Epithelial cell of esophagus (primary cell): ENCODE results near the gene HSPA12A.

Source experiments
- DNase-seq: peaks from one replicate; pipeline ENCODE4 v3.0.0; 2010; ENCODE audit warnings: low read depth
- H3K4me3 ChIP-seq: 2 replicates; pipeline ENCODE4 v1.5.1; 2011; ENCODE audit warnings: mild to moderate bottlenecking, low read length, control low read depth
- TF ChIP-seq, protein P1 (sequence below): IDR thresholded peaks from 2 replicates; pipeline ENCODE4 v1.5.1; 2011; ENCODE audit warnings: low read depth, mild to moderate bottlenecking, low read length, control low read depth, inconsistent platforms; ENCODE audit not compliant: insufficient read depth; ENCODE audit errors: missing control alignments

HSPA12A gene

DNA sequence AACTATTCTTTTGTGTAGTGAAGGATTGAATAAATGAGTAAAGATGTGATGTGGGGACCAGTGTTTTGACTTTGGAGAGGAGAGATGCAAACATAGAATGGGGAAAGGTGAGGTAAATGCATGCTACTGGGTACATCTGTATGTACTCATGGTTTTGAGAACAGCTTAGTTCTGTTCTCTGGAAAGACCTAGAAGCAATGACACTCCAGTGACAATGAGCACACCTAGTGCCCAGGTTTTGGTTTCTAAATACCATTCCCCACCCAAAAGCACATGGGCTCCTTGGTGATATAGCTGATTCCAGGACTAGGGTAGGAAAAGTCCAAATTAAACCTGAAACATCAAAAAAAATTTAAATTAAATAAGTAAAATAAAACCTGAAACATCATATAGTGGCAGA is 22.6 kb upstream of the HSPA12A start:
- TF ChIP-seq, protein P1, sequence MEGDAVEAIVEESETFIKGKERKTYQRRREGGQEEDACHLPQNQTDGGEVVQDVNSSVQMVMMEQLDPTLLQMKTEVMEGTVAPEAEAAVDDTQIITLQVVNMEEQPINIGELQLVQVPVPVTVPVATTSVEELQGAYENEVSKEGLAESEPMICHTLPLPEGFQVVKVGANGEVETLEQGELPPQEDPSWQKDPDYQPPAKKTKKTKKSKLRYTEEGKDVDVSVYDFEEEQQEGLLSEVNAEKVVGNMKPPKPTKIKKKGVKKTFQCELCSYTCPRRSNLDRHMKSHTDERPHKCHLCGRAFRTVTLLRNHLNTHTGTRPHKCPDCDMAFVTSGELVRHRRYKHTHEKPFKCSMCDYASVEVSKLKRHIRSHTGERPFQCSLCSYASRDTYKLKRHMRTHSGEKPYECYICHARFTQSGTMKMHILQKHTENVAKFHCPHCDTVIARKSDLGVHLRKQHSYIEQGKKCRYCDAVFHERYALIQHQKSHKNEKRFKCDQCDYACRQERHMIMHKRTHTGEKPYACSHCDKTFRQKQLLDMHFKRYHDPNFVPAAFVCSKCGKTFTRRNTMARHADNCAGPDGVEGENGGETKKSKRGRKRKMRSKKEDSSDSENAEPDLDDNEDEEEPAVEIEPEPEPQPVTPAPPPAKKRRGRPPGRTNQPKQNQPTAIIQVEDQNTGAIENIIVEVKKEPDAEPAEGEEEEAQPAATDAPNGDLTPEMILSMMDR, result no peak
- DNase-seq, result no peak
- no peak overlapping the region for H3K4me3 ChIP-seq

DNA sequence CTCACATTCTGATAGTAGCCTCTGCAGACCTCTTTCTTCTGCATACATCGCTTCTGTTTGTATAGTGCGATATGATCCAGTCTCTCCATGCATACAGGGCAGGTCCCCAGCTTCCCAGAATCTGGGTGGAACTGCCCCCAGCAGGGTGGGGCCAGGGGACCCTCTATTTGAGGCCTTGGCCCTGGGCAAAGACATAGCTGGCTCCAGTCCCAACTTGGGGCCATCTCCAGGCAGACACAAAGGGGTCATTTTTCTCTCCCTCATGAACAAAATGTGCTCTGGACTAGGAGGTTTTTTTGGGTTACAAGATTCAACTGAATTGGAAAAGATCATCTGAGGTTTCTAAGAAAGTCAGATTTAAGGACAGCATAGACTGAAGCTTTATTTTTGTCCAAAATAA is 21.1 kb upstream of the HSPA12A start:
- no peak for DNase-seq
- TF ChIP-seq, protein P1, result no peak
- no peak overlapping the region for H3K4me3 ChIP-seq

DNA sequence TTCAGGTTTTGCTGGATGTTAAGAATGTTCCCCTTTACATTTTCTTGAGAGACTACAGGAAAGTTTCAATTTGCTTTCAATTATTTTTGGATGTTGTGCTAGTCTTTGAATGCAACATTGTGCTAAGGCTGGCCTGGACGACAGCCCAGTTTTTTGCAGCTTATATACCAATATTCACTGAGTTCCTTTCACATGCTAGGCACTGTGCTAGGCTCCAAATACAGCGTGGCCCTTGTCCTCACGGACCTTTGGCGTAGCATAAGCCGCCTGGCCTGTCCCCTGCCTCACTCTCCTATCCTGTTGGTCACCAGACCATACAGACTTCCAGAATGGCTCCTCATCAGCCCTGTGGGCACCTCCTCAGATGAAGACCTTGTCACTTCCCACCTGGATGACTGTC is 19.5 kb upstream of the HSPA12A start:
- no peak for DNase-seq
- H3K4me3 ChIP-seq, result no peak overlapping the region
- TF ChIP-seq, protein P1, result no peak

DNA sequence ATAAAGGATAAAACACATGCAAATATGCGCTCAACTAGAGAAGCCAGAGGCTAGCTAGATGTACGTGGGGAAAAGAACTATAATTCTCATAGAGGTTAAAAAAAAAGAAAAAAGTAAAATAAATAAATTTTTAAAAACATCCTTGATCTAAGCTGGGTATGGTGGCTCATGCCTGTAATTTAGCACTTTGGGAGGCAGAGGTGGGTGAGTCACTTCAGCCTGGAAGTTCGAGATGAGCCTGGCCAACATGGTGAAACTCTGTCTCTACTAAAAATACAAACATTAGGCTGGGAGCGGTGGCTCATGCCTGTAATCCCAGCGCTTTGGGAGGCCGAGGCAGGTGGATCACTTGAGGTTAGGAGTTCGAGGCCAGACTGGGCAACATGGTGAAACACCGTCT is 18.6 kb upstream of the HSPA12A start:
- no peak for DNase-seq
- H3K4me3 ChIP-seq, result no peak overlapping the region
- TF ChIP-seq, protein P1, result no peak

DNA sequence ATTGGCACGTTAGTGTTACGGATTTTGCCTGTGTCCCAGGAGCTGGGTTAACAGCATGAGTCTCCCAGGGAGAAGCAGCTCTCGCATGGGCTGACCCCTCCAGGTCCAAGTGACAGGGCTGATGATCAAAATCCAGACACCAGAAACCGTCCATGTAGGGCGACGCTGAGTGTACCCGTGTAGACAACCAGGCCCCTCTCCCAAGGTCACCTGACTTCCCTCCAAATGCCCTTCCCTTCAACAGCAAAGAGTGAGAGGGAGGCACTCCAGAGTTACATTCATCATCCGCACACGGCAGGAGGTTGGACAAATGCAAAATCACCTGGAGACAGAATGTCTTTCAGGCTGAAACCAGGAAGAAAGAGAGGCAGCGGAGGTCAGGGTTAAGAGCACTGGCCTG is 14.9 kb upstream of the HSPA12A start:
- no peak overlapping the region for H3K4me3 ChIP-seq
- TF ChIP-seq, protein P1, result no peak
- no peak for DNase-seq

DNA sequence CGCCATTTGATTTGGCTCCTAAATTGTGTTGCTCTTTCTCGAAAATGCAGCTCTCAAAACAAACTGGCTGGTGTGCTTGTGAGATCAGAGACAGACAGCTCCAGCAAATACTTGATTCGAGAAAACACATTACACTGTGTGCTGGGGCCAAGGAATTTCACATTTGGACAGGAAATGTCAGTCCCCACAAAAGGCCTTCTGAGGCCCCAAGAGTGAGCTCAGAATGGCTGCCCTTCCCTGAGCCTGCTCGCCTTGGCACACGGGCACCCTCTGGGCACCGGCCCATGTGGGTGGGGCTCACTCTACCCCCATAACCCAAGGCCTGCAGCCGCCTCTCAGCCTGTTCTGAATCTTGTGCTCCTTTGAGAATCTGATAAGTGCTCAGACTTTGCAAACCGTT is 13.9 kb upstream of the HSPA12A start:
- TF ChIP-seq, protein P1, result no peak

DNA sequence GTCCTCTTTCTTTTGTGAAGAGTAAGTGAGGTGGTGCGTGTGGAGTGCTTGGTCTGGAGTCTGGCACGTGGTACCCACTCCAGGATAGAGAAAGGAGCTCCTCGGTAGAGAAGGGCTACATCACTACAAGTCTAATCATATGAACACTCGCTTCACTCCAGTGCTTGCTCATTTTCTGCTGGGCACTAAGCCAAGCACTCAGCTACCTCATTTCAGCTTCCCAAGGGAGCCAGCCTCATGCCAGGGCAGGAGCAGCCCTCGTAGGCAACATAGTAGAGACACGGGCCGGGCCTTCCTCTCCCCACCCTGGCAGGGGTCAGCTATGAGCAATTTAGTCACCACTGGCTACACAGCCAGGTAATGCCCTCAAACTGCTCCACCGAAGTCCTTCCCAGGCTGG is 11.4 kb upstream of the HSPA12A start:
- peak; percentile 89 for DNase-seq
- no peak overlapping the region for H3K4me3 ChIP-seq

More for the DNA sequence above, 13.9 kb upstream of the HSPA12A start:
- no peak overlapping the region for H3K4me3 ChIP-seq
- DNase-seq, result no peak

More for the DNA sequence above, 11.4 kb upstream of the HSPA12A start:
- TF ChIP-seq, protein P1, result no peak
